ENCODE measurements around the gene AKNAD1. TPM values are rescaled to one million over a fixed set of nuclear protein-coding genes. Genes with fewer than 3 reads are reported as not detected.

Gene AKNAD1
- total RNA-seq, 1 donor: 0.27 TPM

DNA sequence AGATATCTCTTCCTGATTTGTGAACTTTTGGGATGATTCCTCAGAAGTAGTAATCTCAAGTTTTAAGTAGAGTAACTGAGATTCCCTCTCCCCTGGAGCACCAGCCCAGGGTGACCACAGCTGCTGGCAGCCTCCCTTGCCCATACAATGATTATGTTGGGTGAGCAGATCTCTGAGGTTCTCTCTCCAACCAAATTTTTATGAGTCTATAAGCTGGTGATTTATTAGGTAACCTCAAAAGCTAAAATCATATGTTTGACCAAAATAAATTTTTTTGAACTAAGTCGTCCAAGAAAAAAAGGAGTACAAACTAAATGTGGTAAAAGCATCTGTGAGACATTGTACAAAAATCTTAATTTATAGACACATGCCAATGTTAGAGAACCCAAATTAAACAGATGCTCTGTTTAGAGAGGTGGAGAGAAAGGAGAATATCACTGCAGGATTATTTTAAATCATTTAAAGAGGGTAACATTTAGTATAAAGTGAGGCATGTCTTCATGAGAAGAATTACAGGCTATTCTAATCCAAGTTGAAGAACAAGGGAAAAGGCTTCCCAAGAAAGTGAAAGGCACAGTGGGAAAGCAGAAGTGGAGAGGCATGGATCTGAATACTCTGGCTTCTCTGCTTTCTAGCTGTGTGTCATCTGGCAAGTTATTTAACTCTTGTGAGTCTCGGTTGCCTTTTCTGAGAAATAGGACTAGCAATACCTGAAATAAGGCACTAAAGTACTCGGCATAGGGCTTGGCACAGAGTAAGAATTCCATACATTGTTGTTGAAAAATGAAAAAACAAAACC lies 2.5 kb downstream of the AKNAD1 start:
- no peak for DNase-seq (ENCODE audit: low read depth)
- no peak overlapping the region for H3K4me3 ChIP-seq (ENCODE audit: low read depth, low read length)
- TF ChIP-seq, protein P1, sequence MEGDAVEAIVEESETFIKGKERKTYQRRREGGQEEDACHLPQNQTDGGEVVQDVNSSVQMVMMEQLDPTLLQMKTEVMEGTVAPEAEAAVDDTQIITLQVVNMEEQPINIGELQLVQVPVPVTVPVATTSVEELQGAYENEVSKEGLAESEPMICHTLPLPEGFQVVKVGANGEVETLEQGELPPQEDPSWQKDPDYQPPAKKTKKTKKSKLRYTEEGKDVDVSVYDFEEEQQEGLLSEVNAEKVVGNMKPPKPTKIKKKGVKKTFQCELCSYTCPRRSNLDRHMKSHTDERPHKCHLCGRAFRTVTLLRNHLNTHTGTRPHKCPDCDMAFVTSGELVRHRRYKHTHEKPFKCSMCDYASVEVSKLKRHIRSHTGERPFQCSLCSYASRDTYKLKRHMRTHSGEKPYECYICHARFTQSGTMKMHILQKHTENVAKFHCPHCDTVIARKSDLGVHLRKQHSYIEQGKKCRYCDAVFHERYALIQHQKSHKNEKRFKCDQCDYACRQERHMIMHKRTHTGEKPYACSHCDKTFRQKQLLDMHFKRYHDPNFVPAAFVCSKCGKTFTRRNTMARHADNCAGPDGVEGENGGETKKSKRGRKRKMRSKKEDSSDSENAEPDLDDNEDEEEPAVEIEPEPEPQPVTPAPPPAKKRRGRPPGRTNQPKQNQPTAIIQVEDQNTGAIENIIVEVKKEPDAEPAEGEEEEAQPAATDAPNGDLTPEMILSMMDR (IDR thresholded peaks at IDR 0.05; ENCODE audit: insufficient read depth, low read length): no peak

DNA sequence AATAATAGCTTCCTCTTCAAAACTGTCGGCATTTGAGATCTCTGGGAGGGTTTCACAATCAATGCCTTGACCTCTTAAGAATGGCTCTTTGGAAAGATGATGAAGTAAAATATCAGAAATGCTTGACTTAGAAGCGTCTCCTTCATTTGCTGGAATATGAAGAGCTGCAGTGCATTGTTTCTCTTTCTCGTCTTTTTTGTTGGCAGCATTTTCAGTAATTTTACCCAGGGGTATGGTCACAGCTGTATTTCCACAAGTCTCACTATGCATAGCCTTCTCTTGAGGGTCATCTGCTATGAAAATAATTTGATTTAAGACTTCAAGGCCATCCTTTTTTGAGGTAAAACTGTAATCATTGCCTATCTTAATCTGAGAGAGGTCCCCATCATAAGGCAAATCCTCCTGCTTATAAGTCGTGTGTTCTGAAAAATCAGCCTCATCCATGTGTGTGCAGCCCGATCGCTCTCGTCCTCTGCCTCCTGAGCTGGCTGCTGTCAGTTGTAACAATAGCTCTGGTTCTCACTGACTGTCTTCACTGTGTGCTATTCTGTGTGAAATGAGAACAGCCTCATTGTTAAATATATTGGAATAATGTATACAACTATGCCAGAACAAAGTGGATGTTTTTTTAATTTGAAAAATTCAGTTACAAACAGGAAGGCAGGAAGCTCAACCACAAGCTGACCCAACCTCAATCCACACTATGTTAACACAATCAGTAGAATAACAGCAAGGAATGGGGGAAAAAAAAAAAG lies 4.5 kb downstream of the AKNAD1 start:
- DNase-seq (ENCODE audit: low read depth): peak; percentile 26
- H3K4me3 ChIP-seq (ENCODE audit: low read depth, low read length): no peak overlapping the region
- TF ChIP-seq, protein P1 (IDR thresholded peaks at IDR 0.05; ENCODE audit: insufficient read depth, low read length): no peak

DNA sequence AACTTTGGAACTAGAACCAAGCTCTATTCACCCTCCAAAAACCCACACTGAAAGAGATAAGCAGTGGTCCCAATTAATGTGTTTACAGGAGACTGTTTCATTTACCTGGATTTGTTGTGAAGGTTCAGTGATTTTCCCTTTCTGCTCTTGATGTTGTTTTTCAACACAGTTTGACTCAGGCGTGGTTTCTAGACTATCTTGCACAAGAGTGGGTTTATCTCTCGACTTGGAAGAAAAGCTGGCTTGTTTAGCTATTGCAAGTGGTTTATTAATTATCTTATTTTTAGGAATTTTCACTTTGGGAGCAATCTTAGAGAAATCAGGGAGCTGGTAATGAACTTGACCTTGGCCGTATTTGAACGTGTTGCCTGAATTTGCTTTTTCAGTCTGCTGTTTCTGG lies 5.3 kb downstream of the AKNAD1 start:
- no peak for DNase-seq (ENCODE audit: low read depth)
- H3K4me3 ChIP-seq (ENCODE audit: low read depth, low read length): no peak overlapping the region
- TF ChIP-seq, protein P1 (IDR thresholded peaks at IDR 0.05; ENCODE audit: insufficient read depth, low read length): no peak

DNA sequence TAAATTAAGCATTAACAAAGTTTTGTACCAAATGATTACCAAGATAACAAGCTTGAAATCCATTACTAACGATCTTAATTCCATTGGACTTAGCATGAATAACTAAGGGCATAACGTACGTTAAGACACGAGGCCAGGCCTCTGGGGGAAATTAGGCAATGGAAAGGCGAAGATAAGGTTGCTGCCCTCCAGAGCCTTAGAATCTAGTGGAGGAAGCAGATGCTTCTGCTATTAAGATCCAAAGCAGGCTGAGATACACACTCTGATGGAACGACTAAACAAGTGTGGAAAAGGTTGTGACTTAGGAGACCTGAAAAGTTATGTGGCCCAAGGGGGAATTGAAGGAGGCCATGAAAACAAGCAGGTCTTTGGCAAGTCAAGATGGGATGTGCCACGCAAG lies 6.0 kb downstream of the AKNAD1 start:
- TF ChIP-seq, protein P1 (IDR thresholded peaks at IDR 0.05; ENCODE audit: insufficient read depth, low read length): no peak
- DNase-seq (ENCODE audit: low read depth): no peak
- H3K4me3 ChIP-seq (ENCODE audit: low read depth, low read length): no peak overlapping the region

DNA sequence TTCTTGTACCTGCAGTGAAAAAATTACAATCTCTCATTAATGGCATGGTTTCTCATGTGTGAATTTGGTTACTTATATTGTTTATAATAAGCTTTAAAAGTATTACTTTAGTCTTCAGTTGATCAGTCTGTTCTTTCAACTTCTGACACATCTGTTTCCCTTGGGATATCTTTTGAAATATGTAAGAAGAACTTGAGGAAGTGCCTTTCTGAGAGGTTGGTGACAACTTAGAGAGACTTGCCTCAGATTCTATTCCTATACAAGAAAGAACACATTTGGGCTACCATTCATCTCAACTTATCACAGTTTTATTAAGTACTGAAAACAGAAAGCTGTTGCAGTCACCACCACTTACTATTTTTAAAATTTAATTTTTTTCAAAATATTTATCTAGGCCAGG lies 8.1 kb downstream of the AKNAD1 start:
- DNase-seq (ENCODE audit: low read depth): no peak
- TF ChIP-seq, protein P1 (IDR thresholded peaks at IDR 0.05; ENCODE audit: insufficient read depth, low read length): no peak
- no peak overlapping the region for H3K4me3 ChIP-seq (ENCODE audit: low read depth, low read length)

DNA sequence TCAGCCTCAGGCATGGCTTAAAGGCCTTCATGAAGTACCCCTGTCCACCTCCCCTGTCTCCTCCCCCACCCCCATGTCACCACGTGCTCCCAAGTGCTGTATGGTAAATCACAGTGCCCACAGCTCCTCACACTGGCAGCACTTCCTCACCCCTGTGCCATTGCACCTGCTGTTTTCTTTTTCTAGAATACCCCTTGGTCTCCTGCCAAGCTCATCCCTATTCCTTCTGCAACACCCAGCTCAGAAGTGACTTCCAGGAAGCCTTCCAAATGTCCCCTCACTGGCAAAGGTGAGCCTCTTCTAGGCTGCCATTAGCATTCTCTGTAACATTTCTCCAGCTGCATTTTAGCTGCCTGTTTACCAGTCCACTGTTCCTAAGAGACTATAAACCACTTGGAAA lies 9.4 kb downstream of the AKNAD1 start:
- H3K4me3 ChIP-seq (ENCODE audit: low read depth, low read length): no peak overlapping the region
- no peak for DNase-seq (ENCODE audit: low read depth)
- TF ChIP-seq, protein P1 (IDR thresholded peaks at IDR 0.05; ENCODE audit: insufficient read depth, low read length): no peak

Measured in fibroblast of the aortic adventitia (primary cell).